HepG2 (cell line): ENCODE data around the gene ATP8B1. TPM values are rescaled to one million over a fixed set of nuclear protein-coding genes. Genes with fewer than 3 reads are reported as not detected.

Source experiments
- AKNA ChIP-seq: sonication (generic); formaldehyde crosslinking; IDR thresholded peaks from 2 replicates; pipeline ENCODE4 v1.4.0; 2020; ENCODE audit warnings: missing genetic modification reagents, borderline replicate concordance
- ATF6 ChIP-seq: sonication (generic); formaldehyde crosslinking; conservative IDR thresholded peaks from 2 replicates; pipeline ENCODE4 v1.4.0; 2020; ENCODE audit warnings: missing genetic modification reagents
- CENPT ChIP-seq: sonication (generic); formaldehyde crosslinking; IDR thresholded peaks from 2 replicates; pipeline ENCODE4 v1.8.0; 2022; ENCODE audit warnings: low read depth, mild to moderate bottlenecking, moderate library complexity, missing genetic modification reagents
- DMAP1 ChIP-seq: IDR thresholded peaks from 2 replicates; pipeline ENCODE4 v1.6.1; 2016
- SMYD3 ChIP-seq: sonication (generic); formaldehyde crosslinking; IDR thresholded peaks from 2 replicates; pipeline ENCODE4 v1.8.1; 2023; ENCODE audit warnings: mild to moderate bottlenecking, missing genetic modification reagents
- TAF15 ChIP-seq: fragments of 200-400 bp; formaldehyde crosslinking; IDR thresholded peaks from one replicate; pipeline ENCODE4 v1.6.1; 2018; ENCODE audit warnings: mild to moderate bottlenecking, low read depth, low read length; ENCODE audit not compliant: poor library complexity, severe bottlenecking
- TERF1 ChIP-seq: sonication (generic); formaldehyde crosslinking; IDR thresholded peaks from 2 replicates; pipeline ENCODE4 v1.8.0; 2022; ENCODE audit warnings: mild to moderate bottlenecking, missing genetic modification reagents, moderate library complexity
- ZBTB10 ChIP-seq: sonication (generic); formaldehyde crosslinking; IDR thresholded peaks from 2 replicates; pipeline ENCODE4 v1.4.0; 2020; ENCODE audit warnings: missing genetic modification reagents, borderline replicate concordance
- ZNF101 ChIP-seq: sonication (generic); formaldehyde crosslinking; IDR thresholded peaks from 2 replicates; pipeline ENCODE4 v1.4.0; 2020; ENCODE audit warnings: mild to moderate bottlenecking, low read depth, missing genetic modification reagents, borderline replicate concordance
- ZNF256 ChIP-seq: sonication (generic); formaldehyde crosslinking; conservative IDR thresholded peaks from 2 replicates; pipeline ENCODE4 v1.4.0; 2020; ENCODE audit warnings: missing genetic modification reagents
- ZNF572 ChIP-seq: sonication (generic); formaldehyde crosslinking; IDR thresholded peaks from 2 replicates; pipeline ENCODE4 v1.5.1; 2020; ENCODE audit warnings: mild to moderate bottlenecking, missing genetic modification reagents
- ZNF629 ChIP-seq: sonication (generic); formaldehyde crosslinking; conservative IDR thresholded peaks from 2 replicates; pipeline ENCODE4 v1.5.0; 2020; ENCODE audit warnings: missing genetic modification reagents
- polyA plus RNA-seq, 8 experiments: library from polyadenylated mRNA; depleted of rRNA in 3 of 8; stranded (reverse) in 7 of 8; unstranded in 1 of 8; fragments of >200 nt; fragmentation: Illumina TruSeq in 4 of 8; extraction: Trizol in 4 of 8; gene quantifications; 2 replicates each; pipeline versions ENCODE4 v1.2.1 to v1.2.3, GENCODE V29; 2011 to 2016; ENCODE audit warnings: low read depth in 4 of 8, missing spikeins in 1 of 8, mixed read lengths in 1 of 8; ENCODE audit not compliant: insufficient read depth in 1 of 8
- total RNA-seq, 5 experiments: library from RNA; depleted of rRNA; stranded (reverse); fragments of >200 nt; fragmentation: Illumina TruSeq; extraction: Trizol; gene quantifications; 2 replicates each; pipeline ENCODE4 v1.2.3, GENCODE V29; 2016; ENCODE audit warnings: low read depth in 1 of 5
- TF ChIP-seq, protein P1 (sequence below), 2 experiments: fragments of 450-650 bp in 1 of 2; sonication (generic) in 1 of 2; formaldehyde crosslinking; IDR thresholded peaks; 2 replicates each; pipeline versions ENCODE4 v1.5.0 to v1.8.0; 2020 to 2022; ENCODE audit warnings: mild to moderate bottlenecking in 1 of 2, missing genetic modification reagents in 1 of 2
- TF ChIP-seq, protein P2 (sequence below): sonication (generic); formaldehyde crosslinking; IDR thresholded peaks from 2 replicates; pipeline ENCODE4 v1.5.0; 2020; ENCODE audit warnings: missing genetic modification reagents, mild to moderate bottlenecking, borderline replicate concordance

Gene ATP8B1
- total and polyA plus RNA-seq, 2 of the 13 experiments (the other 11 are each of a cell fraction or from before 2014, with no cell fraction given), result 2.8 to 4.0 TPM

DNA sequence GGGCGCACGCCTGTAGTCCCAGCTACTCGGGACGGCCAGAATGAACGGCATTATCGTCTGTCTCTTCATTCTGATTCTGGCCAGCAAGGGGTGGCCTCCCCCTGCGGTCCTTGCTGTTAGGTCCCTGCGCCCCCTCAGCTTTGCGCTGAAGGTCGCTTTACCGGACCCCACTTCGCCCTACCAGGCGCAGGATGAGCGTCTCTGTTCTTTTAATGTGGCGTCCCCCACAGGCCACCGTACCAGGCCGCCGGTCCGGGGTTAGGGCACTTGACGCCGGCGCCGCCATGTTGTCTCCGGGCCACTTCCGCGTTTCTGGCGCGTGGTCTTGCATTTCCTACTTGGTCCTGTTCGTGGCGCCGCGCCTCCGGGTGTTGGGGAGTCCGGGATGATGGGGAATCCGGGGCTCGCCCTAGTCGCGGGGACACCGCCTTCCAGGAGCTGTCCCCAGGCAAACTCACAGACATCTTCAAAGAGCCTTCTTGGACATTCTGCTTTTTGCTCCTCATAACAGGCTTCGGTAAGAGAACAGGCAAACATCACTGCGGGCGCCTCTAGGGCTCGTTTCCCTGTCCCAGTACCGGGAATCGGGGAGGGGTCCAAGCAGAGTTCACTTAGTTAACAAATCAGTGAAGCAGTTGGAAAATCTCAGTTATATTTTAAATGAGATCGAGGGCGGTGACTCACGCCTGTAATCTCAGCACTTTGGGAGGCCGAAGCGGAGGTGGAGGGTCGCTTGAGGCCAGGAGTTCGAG is 172.9 kb downstream of the ATP8B1 start (continued):
- TF ChIP-seq ATF6 (no peak), ZBTB10 (CRISPR knock-in tag) (peak; percentile 95), ZNF256 (no peak), CENPT (no peak; the same call in 1 of the 2 replicates), AKNA (CRISPR knock-in tag) (no peak), TAF15 (no peak), ZNF572 (CRISPR knock-in tag) (no peak), ZNF629 (CRISPR knock-in tag) (0 out of 2 replicates have a peak, but pooled peaks have one; percentile 14), ZNF101 (CRISPR knock-in tag) (no peak), SMYD3 (CRISPR knock-in tag) (no peak), TERF1 (CRISPR knock-in tag) (no peak), DMAP1 (CRISPR knock-in tag) (peak; percentile 96)
- TF ChIP-seq, protein P1, sequence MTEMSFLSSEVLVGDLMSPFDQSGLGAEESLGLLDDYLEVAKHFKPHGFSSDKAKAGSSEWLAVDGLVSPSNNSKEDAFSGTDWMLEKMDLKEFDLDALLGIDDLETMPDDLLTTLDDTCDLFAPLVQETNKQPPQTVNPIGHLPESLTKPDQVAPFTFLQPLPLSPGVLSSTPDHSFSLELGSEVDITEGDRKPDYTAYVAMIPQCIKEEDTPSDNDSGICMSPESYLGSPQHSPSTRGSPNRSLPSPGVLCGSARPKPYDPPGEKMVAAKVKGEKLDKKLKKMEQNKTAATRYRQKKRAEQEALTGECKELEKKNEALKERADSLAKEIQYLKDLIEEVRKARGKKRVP (CRISPR knock-in tag; IDR thresholded peaks at IDR 0.05), result peak in 1 of 2 experiments; percentile 63; a peak in 1 of 4 replicates
- TF ChIP-seq, protein P2, sequence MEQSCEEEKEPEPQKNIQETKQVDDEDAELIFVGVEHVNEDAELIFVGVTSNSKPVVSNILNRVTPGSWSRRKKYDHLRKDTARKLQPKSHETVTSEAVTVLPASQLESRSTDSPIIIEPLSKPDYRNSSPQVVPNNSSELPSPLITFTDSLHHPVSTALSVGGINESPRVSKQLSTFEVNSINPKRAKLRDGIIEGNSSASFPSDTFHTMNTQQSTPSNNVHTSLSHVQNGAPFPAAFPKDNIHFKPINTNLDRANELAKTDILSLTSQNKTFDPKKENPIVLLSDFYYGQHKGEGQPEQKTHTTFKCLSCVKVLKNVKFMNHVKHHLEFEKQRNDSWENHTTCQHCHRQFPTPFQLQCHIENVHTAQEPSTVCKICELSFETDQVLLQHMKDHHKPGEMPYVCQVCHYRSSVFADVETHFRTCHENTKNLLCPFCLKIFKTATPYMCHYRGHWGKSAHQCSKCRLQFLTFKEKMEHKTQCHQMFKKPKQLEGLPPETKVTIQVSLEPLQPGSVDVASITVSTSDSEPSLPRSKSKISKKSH (CRISPR knock-in tag), result no peak
